ENCODE results near the gene CSNK2A2. TPM values are rescaled to one million over a fixed set of nuclear protein-coding genes. Genes with fewer than 3 reads are reported as not detected.
A peak's percentile ranks its signal among the peaks of the same experiment; 100 is the strongest.

Gene CSNK2A2
- total RNA-seq, 5 donors from 2014 or later (not counting 1 experiment from before 2014, with no cell fraction given) = 51.9 to 62.4 (median 55.0) TPM

- no peaks in the 10 kb centered on the region for H3K36me3 Mint-ChIP-seq
- DNase-seq (peak in 29 of 35 experiments; percentile 14 to 80 (median 45)), ATAC-seq (replicated peaks in 1 of 4) (peak in 1 of 4 experiments; percentile 46)
- no peaks in the 10 kb centered on the region for H3K27me3 Mint-ChIP-seq
- H3K4me1 Mint-ChIP-seq = peaks cover 51 to 56% (median 55%) of the 10 kb centered on the region in 3 donors
- H3K27me3 ChIP-seq (replicated peaks in 1 of 2; ENCODE audit: control insufficient read depth in 2 of 2, extremely low read depth in 1 of 2, insufficient read depth in 2 of 2, low read length in 1 of 2) = peaks cover 0 to 2% of the 10 kb centered on the region in 2 experiments
- H3K4me1 ChIP-seq (ENCODE audit: control insufficient read depth in 1 of 2, extremely low read depth in 1 of 2, insufficient read depth in 2 of 2, low read length in 2 of 2) = peaks cover 19 to 45% of the 10 kb centered on the region in 2 experiments
- peak overlapping the region; percentile 82 for H3K27ac Mint-ChIP-seq
- H3K9me3 Mint-ChIP-seq = no peaks in the 10 kb centered on the region
- H3K9me3 ChIP-seq = no peaks in the 10 kb centered on the region
- CTCF ChIA-PET = interaction anchor here (0.5 to 1.5 kb wide), 6 partner anchors 10 to 391 kb away, joined by 3 to 9 read pairs (median 4); partner anchors contain the start of gene KATNB1 (in 1 of the 2)
- peak overlapping the region; percentile 89 for H3K27ac ChIP-seq (ENCODE audit: low read length)
- no peaks in the 10 kb centered on the region for H3K36me3 ChIP-seq (ENCODE audit: control insufficient read depth in 2 of 2, extremely low read depth in 1 of 2, insufficient read depth in 1 of 2, low read length in 1 of 2)
- POLR2A ChIA-PET = interaction anchor here in 1 of 2 donors (0.5 to 1.0 kb wide), 2 partner anchors 11 to 102 kb away, joined by 3 to 4 read pairs; no protein-coding TSS in a partner anchor
- no peak overlapping the region for H3K4me3 ChIP-seq (ENCODE audit: control insufficient read depth in 1 of 2, extremely low read depth in 1 of 2, low read length in 1 of 2)
- 22% methylated on average over 1 of the region's 7 CpGs for WGBS (ENCODE audit: insufficient coverage)
- peak overlapping the region; percentile 80 to 89 (median 88) for H3K4me3 Mint-ChIP-seq
Measured at GRCh38 chr16:58127033-58127556, 70.8 kb downstream of the CSNK2A2 start.

- Histone ChIP-seq H3K36me3 (ENCODE audit: control insufficient read depth in 2 of 2, extremely low read depth in 1 of 2, insufficient read depth in 1 of 2, low read length in 1 of 2) (no peaks in the 10 kb centered on the region), H3K9me3 (no peaks in the 10 kb centered on the region), H3K27me3 (replicated peaks in 1 of 2; ENCODE audit: control insufficient read depth in 2 of 2, extremely low read depth in 1 of 2, insufficient read depth in 2 of 2, low read length in 1 of 2) (peaks cover 0 to 2% of the 10 kb centered on the region in 2 experiments), H3K4me1 (ENCODE audit: control insufficient read depth in 1 of 2, extremely low read depth in 1 of 2, insufficient read depth in 2 of 2, low read length in 2 of 2) (peaks cover 19 to 51% of the 10 kb centered on the region in 2 experiments), H3K4me3 (ENCODE audit: control insufficient read depth in 1 of 2, extremely low read depth in 1 of 2, low read length in 1 of 2) (no peak overlapping the region), H3K27ac (ENCODE audit: low read length) (peak overlapping the region; percentile 56)
- no peaks in the 10 kb centered on the region for H3K9me3 Mint-ChIP-seq
- ChIA-PET POLR2A (interaction anchor here (0.6 to 1.0 kb wide), 4 partner anchors 10 to 334 kb away, joined by 3 read pairs; no protein-coding TSS in a partner anchor), CTCF (interaction anchor here (0.6 to 1.4 kb wide), 4 partner anchors 10 to 227 kb away, joined by 3 to 5 read pairs (median 4); no protein-coding TSS in a partner anchor)
- no peak for ATAC-seq (replicated peaks in 1 of 4)
- H3K36me3 Mint-ChIP-seq = no peaks in the 10 kb centered on the region
- H3K27me3 Mint-ChIP-seq = no peaks in the 10 kb centered on the region
- H3K27ac Mint-ChIP-seq = peak overlapping the region; percentile 82
- peak overlapping the region; percentile 80 to 89 (median 88) for H3K4me3 Mint-ChIP-seq
- H3K4me1 Mint-ChIP-seq = peaks cover 57 to 62% (median 61%) of the 10 kb centered on the region in 3 donors
- 91% methylated on average over 1 of the region's 4 CpGs for WGBS (ENCODE audit: insufficient coverage)
- peak in 1 of 35 experiments; percentile 18 for DNase-seq
Measured at GRCh38 chr16:58126451-58126961, 71.4 kb downstream of the CSNK2A2 start.

- POLR2A ChIA-PET = interaction anchor here (0.6 kb wide), 4 partner anchors 46 to 401 kb away, joined by 3 read pairs; no protein-coding TSS in a partner anchor
- no peak overlapping the region for H3K27ac ChIP-seq (ENCODE audit: low read length)
- no peaks in the 10 kb centered on the region for H3K9me3 Mint-ChIP-seq
- H3K27me3 ChIP-seq (replicated peaks in 1 of 2; ENCODE audit: control insufficient read depth in 2 of 2, extremely low read depth in 1 of 2, insufficient read depth in 2 of 2, low read length in 1 of 2) = peaks cover 0 to 2% of the 10 kb centered on the region in 2 experiments
- no peak overlapping the region for H3K27ac Mint-ChIP-seq
- peaks cover 19 to 52% of the 10 kb centered on the region in 2 experiments for H3K4me1 ChIP-seq (ENCODE audit: control insufficient read depth in 1 of 2, extremely low read depth in 1 of 2, insufficient read depth in 2 of 2, low read length in 2 of 2)
- ATAC-seq (replicated peaks in 1 of 4) (no peak), DNase-seq (peak in 1 of 35 experiments; percentile 19)
- CTCF ChIA-PET = interaction anchor here in 1 of 2 donors (0.6 kb wide), 1 partner anchor 589 kb away, joined by 3 read pairs; no protein-coding TSS in a partner anchor
- no peaks in the 10 kb centered on the region for H3K36me3 Mint-ChIP-seq
- H3K27me3 Mint-ChIP-seq = no peaks in the 10 kb centered on the region
- no peaks in the 10 kb centered on the region for H3K36me3 ChIP-seq (ENCODE audit: control insufficient read depth in 2 of 2, extremely low read depth in 1 of 2, insufficient read depth in 1 of 2, low read length in 1 of 2)
- peak overlapping the region in 2 of 3 donors; percentile 13 to 80 for H3K4me3 Mint-ChIP-seq
- no peak overlapping the region for H3K4me3 ChIP-seq (ENCODE audit: control insufficient read depth in 1 of 2, extremely low read depth in 1 of 2, low read length in 1 of 2)
- H3K4me1 Mint-ChIP-seq = peaks cover 60 to 66% (median 66%) of the 10 kb centered on the region in 3 donors
- 71% methylated on average over 6 of the region's 10 CpGs for WGBS (ENCODE audit: insufficient coverage)
- no peaks in the 10 kb centered on the region for H3K9me3 ChIP-seq
Measured at GRCh38 chr16:58125781-58126335, 72.0 kb downstream of the CSNK2A2 start.

- no peaks in the 10 kb centered on the region for H3K36me3 Mint-ChIP-seq
- H3K27ac Mint-ChIP-seq = no peak overlapping the region
- DNase-seq (no peak), ATAC-seq (replicated peaks in 1 of 4) (no peak)
- Histone ChIP-seq H3K27ac (ENCODE audit: low read length) (no peak overlapping the region), H3K27me3 (replicated peaks in 1 of 2; ENCODE audit: control insufficient read depth in 2 of 2, extremely low read depth in 1 of 2, insufficient read depth in 2 of 2, low read length in 1 of 2) (peaks cover 0 to 1% of the 10 kb centered on the region in 2 experiments), H3K9me3 (no peaks in the 10 kb centered on the region), H3K36me3 (ENCODE audit: control insufficient read depth in 2 of 2, extremely low read depth in 1 of 2, insufficient read depth in 1 of 2, low read length in 1 of 2) (no peaks in the 10 kb centered on the region), H3K4me3 (ENCODE audit: control insufficient read depth in 1 of 2, extremely low read depth in 1 of 2, low read length in 1 of 2) (no peak overlapping the region), H3K4me1 (ENCODE audit: control insufficient read depth in 1 of 2, extremely low read depth in 1 of 2, insufficient read depth in 2 of 2, low read length in 2 of 2) (peaks cover 19 to 48% of the 10 kb centered on the region in 2 experiments)
- ChIA-PET POLR2A (interaction anchor here in 1 of 2 donors (0.6 kb wide), 1 partner anchor 46 kb away, joined by 4 read pairs; no protein-coding TSS in a partner anchor), CTCF (interaction anchor here in 1 of 2 donors (1.0 kb wide), 1 partner anchor 52 kb away, joined by 3 read pairs; no protein-coding TSS in a partner anchor)
- no peak overlapping the region for H3K4me3 Mint-ChIP-seq
- H3K27me3 Mint-ChIP-seq = no peaks in the 10 kb centered on the region
- H3K4me1 Mint-ChIP-seq = peaks cover 68 to 74% (median 74%) of the 10 kb centered on the region in 3 donors
- H3K9me3 Mint-ChIP-seq = no peaks in the 10 kb centered on the region
- 92% methylated on average over 2 of the region's 4 CpGs for WGBS (ENCODE audit: insufficient coverage)
Measured at GRCh38 chr16:58125041-58125440, 72.9 kb downstream of the CSNK2A2 start.

- Mint-ChIP-seq H3K4me3 (no peak overlapping the region), H3K27me3 (no peaks in the 10 kb centered on the region), H3K9me3 (no peaks in the 10 kb centered on the region), H3K4me1 (peaks cover 69 to 79% (median 74%) of the 10 kb centered on the region in 3 donors), H3K36me3 (no peaks in the 10 kb centered on the region), H3K27ac (no peak overlapping the region)
- POLR2A ChIA-PET = interaction anchor here in 1 of 2 donors (0.6 kb wide), 1 partner anchor 46 kb away, joined by 4 read pairs; no protein-coding TSS in a partner anchor
- ATAC-seq (replicated peaks in 1 of 4) (no peak), DNase-seq (no peak)
- Histone ChIP-seq H3K27me3 (replicated peaks in 1 of 2; ENCODE audit: control insufficient read depth in 2 of 2, extremely low read depth in 1 of 2, insufficient read depth in 2 of 2, low read length in 1 of 2) (no peaks in the 10 kb centered on the region), H3K4me3 (ENCODE audit: control insufficient read depth in 1 of 2, extremely low read depth in 1 of 2, low read length in 1 of 2) (no peak overlapping the region), H3K9me3 (no peaks in the 10 kb centered on the region), H3K27ac (ENCODE audit: low read length) (no peak overlapping the region), H3K36me3 (ENCODE audit: control insufficient read depth in 2 of 2, extremely low read depth in 1 of 2, insufficient read depth in 1 of 2, low read length in 1 of 2) (no peaks in the 10 kb centered on the region), H3K4me1 (ENCODE audit: control insufficient read depth in 1 of 2, extremely low read depth in 1 of 2, insufficient read depth in 2 of 2, low read length in 2 of 2) (peaks cover 19 to 43% of the 10 kb centered on the region in 2 experiments)
- 80% methylated on average over 1 of the region's 1 CpG for WGBS (ENCODE audit: insufficient coverage)
- CTCF ChIA-PET = interaction anchor here in 1 of 2 donors (1.0 kb wide), 1 partner anchor 52 kb away, joined by 3 read pairs; no protein-coding TSS in a partner anchor
Measured at GRCh38 chr16:58124601-58124915, 73.3 kb downstream of the CSNK2A2 start.

Data from T-cell (primary cell).